ENCODE results near the gene DHRSX.
"Not testable (repeated sequence)": the region's sequence is repeated elsewhere in the genome, so short reads cannot be mapped to it uniquely, and the experiment has no call there.

The DHRSX gene

DNA sequence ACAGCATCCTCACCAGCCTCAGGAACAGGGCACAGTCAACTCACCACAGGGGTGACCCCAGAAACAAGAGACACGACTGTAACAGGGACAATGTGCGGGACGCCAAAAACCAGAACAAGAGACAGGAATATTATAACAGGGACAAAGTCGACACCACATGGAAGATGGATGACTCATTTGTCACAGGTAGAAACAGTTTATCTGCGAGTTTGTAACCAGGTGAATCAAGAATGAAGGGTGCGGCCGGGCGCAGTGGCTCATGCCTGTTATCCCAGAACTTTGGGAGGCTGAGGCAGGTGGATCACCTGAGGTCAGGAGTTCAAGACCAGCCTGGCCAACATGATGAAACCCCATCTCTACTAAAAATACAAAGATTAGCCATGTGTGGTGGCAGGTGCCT is 44.7 kb downstream of the DHRSX start:
- DNase-seq (ENCODE audit: low spot score): not testable (repeated sequence)

DNA sequence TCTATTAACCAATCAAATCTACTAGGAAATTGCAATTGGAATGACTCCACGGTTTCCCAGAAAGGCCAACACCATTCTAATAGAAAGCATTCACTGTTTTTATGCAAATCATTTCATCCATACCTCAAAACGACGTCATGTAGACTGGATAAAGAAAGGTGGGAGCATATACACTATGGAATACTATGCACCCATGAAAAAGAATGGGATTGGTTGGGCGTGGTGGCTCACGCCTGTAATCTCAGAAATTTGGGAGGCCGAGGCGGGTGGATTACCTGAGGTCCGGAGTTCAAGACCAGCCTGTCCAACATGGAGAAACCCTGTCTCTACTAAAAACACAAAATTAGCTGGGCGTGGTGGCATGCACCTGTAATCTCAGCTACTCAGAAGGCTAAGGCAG is 46.2 kb downstream of the DHRSX start:
- not testable (repeated sequence) for DNase-seq (ENCODE audit: low spot score)

DNA sequence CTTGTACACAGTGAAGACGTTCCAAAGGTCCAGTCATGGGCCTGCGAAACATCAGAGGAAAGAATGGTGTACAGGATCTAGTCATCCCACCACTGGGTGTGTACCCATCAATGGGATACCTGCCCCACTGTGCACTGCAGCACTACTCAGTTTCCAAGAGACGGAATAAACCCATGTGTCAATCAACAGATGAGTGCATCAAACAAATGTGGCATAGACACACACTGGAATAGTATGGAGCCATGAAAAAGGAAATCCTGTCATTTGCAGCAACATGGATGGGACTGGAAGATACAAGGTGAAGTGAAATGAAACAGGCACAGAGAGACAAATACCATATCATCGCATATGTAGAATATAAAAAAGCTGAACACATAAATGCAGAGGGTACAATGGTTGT is 48.0 kb downstream of the DHRSX start:
- no peak for DNase-seq (ENCODE audit: low spot score)

DNA sequence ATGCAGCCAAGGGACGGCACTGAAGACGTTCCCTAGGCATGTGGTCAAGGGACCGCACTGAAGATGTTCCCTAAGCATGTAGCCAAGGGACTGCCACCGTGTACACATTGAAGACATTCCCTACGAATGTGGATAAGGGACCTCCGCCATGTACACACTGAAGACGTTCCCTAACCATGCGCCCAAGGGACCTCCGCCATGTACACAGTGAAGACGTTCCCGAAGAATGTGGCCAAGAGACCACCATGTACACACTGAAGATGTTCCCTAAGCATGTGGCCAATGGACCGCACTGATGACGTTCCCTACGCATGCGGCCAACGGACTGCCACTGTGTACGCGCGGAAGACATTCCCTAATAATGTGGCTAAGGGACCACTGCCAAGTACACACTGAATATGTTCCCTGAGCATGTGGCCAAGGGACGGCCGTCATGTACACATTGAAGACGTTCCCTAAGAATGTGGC is 48.4 kb downstream of the DHRSX start:
- no peak for DNase-seq (ENCODE audit: low spot score)

DNA sequence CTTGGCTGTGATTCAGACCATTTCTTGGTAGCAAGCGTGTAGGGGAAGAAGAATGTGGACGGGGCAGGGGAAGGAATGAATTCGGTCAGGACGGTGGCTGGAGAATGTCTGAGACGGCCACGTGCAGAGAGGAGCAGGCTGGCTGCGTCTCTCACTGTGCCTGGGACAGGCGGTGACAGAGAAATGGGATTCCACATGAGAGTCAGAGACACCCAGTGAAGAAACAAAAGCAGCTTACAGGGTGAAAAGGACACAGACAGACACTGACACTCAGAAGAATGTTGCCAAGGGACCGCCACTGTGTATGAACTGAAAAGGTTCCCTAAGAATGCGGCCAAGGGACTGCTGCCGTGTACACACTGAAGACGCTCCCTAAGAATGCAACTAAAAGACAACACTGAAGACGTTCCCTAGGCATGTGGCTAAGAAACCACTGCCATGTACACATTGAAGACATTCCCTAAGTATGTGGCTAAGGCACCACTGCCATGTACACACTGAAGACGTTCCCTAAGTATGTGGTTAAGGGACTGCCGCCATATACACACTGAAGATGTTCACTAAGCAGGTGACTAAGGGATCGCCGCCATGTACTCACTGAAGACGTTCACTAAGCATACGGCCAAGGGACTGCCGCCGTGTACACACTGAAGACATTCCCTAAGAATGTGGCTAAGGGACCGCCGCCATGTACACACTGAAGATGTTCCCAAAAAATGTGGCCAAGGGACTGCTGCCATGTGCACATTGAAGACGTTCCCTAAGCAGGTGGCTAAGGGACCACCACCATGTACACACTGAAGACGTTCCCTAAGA is 49.1 kb downstream of the DHRSX start:
- DNase-seq (ENCODE audit: low spot score): no peak

DNA sequence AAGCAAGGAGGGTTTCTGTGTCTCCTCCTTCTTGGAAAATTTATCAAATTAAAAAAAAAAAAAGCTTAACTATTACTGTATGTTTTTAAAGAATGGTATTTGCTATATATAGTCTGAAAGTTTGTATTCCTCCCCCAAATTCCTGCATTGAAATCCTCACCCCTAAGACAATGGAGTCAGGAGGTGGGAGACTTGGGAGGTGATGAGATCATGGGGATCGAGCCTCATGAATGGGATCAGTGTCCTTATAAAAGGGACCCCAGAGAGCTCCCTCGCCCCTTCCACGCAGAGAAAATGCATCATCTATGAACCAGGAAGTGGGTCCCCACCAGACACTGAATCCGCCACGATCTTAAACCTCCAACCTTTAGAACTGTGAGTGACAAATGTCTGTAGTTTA is 50.1 kb downstream of the DHRSX start:
- no peak for DNase-seq (ENCODE audit: low spot score)

DNA sequence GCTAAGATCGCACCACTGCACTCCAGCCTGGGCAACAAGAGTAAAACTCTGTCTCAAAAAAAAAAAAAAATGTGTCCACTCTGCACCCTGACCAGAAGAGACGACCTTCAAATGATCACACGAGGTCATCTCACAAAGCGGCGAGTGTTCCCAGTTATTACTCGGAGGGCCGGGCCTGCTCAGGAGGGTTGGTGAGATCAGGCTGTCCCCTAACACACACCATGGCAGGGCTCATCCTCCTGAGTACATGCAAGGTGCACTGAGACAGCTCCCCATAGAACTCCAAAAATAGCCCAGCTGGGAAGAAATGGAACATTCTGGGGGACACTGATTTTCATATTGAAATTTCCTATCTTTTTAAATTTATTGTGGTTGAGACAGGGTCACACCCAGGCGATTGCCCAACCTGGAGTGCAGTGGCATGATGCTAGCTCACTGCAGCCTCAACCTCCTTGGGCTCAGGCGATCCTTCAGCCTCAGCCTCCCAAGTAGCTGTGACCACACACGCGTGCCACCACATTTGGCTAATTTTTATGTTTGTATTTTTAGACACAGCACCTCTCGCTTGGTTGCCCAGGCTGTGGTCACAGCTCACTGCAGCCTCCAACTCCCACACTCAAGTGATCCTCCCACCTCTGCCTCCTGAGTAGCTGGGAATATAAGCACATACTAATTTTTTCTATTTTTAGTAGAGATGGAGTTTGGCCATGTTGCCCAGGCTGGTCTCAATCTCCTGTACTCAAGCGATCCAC is 51.5 kb downstream of the DHRSX start:
- no peak for DNase-seq (ENCODE audit: low spot score)

DNA sequence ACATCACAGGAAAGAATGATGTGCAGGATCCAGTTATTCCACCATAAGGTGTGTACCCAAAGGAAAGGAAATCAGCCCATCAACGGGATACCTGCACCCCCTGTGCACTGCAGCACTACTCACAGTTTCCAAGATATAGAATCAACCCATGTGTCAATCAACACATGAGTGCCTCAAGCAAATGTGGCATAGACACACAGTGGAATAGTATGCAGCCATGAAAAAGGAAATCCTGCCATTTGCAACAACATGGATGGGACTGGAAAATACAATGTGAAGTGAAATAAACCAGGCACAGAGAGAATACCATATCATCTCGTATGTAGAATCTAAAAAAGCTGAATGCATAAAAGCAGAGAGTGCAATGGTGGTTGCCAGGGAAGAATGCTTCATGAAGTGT is 53.3 kb downstream of the DHRSX start:
- no peak for DNase-seq (ENCODE audit: low spot score)

DNA sequence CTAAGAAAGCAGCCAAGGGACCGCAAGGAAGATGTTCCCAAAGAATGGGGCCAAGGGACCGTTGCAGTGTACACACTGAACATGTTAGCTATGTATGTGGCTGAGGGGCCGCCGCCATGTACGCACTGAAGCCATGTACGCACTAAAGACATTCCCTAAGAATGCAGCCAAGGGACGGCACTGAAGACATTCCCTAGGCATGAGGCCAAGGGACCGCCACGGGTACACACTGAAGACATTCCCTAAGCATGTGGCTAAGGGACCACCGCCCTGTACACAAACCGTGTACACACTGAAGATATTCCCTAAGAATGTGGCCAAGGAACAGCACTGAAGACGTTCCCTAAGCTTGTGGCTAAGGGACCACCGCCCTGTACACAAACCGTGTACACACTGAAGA is 54.0 kb downstream of the DHRSX start:
- DNase-seq (ENCODE audit: low spot score): no peak

DNA sequence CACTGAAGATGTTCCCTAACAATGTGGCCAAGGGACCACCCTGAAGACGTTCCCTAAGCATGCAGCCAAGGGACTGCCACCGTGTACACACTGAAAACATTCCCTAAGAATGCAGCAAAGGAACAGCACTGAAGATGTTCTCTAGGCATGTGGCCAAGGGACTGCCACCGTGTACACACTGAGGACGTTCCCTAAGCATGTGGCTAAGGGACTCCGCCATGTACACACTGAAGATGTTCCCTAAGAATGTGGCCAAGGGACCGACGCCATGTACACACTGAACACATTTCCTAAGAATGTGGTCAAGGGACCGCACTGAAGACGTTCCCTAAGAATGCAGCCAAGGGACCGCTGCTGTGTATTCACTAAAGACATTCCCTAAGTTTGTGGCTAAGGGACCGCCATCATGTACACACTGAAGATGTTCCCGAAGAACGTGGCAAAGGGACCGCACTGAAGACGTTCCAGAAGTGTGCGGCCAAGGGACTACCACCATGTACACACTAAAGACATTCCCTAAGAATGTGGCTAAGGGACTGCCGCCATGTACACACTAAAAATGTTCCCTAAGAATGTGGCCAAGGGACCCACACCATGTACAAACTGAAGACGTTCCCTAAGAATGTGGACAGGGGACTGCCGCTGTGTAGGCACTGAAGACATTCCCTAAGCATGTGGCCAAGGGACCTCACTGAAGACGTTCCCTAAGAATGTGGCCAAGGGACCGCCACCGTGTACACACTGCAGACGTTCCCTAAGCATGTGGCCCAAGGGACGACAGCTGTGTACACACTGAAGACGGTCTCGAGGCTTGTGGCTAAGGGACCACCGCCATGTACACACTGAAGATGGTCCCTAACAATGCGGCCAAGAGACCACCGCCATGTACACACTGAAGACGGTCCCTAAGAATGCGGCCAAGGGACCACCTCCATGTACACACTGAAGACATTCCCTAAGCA is 54.8 kb downstream of the DHRSX start:
- no peak for DNase-seq (ENCODE audit: low spot score)

DNA sequence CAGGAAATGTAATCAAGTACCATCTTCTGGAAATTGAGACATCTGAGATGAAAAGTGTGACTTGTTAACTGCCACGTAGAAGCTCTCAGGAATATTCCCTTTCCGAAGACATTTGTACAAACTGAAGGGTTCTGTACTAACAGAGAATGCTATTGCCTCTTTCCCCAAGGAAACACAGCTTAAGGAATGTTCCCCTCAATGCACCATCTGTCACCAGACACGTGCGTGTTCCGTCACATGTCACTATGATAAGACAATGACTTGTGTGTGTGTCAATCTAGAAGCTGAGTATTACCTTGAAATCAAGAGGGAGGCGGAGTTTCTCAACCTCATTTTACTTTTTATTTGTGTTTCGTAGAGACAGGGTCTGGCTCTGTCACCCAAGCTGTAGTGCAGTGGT is 58.1 kb downstream of the DHRSX start:
- no peak for DNase-seq (ENCODE audit: low spot score)

DNA sequence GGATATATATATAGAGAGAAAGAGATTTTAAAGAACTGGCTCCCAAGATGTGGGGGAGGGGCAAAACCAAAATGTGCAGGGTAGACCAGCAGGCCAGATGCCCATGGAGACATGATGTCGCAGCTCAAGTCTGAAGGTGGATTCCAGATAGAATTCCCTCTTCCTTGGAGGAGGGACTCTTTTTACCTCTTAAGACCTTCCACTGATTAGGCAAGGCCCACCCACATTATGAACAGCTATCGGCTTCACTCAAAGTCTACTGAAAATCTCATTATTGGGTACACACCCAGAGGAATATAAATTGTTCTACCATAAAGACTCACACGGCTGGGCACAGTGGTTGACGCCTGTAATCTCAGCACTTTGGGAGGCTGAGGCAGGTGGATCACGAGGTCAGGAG is 59.3 kb downstream of the DHRSX start:
- no peak for DNase-seq (ENCODE audit: low spot score)

DNA sequence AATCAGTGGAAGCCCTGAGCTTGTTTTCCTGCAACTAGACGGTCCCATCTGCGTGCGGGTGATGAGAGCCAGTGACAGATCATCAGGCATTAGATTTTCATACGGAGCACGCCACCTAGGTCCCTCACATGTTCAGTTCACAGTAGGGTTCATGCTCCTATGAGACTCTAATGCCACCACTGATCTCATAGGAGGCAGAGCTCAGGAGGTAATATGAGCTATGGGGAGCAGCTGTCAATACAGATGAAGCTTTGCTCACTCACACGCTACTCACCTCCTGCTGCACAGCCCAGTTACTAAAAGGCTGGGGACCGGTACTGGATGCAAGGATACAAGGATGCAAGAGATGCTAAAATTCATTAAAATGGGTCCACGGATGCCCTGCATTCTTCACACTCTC is 61.2 kb downstream of the DHRSX start:
- DNase-seq (ENCODE audit: low spot score): no peak

DNA sequence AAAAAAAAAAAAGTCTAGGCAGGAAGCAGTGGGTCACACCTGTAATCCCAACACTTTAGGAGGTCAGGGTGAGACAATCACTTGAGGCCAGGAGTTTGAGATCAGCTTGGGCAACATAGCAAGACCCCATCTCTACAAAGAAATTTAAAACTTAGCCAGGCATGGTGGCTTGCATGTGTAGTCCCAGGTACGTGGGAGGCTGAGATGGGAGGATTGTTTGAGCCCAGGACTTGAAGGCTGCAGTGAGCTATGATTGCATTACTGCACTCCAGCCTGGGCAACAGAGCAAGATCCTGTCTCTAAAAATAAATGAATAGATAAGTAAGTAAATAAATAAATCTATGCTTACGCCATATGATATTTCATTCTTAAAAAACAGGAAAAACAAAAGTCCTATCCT is 65.3 kb downstream of the DHRSX start:
- no peak for DNase-seq (ENCODE audit: low spot score)

DNA sequence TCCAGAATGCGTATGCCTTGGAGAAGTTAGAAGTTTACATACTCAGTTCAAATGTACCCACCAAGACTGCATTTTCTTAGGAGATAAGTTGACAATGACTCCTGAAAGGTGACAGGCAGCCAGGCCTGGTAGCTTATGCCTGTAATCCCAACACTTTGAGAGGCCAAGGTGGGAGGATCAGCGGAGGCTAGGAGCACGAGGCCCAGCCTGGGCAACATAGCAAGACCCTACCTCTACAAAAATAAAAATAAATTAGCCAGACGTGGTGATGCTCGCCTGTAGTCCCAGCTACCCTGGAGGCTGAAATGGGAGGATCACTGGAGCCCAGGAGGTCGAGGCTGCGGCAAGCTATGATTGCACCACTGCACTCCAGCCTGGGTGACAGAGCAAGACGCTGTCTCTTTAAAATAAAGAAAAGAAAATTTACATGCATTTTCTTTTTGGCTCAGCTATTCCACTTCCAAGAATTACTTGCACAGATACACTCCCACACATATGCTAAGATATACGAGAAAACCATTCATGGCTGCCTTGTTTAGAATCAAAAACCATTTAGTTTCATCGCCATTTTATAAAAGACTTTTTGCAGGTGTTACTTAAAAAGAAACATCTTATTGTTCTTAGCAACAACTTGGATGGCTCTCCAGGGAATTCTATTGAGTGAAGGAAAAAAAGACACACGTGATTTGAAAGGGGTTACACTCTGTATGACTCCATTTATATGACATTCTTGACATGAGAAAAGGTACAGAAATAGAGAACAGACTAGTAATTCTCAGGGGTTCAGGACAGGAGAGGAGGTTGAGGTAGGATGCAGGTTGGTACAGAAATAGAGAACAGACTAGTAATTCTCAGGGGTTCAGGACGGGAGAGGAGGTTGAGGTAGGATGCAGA is 66.3 kb downstream of the DHRSX start:
- no peak for DNase-seq (ENCODE audit: low spot score)

DNA sequence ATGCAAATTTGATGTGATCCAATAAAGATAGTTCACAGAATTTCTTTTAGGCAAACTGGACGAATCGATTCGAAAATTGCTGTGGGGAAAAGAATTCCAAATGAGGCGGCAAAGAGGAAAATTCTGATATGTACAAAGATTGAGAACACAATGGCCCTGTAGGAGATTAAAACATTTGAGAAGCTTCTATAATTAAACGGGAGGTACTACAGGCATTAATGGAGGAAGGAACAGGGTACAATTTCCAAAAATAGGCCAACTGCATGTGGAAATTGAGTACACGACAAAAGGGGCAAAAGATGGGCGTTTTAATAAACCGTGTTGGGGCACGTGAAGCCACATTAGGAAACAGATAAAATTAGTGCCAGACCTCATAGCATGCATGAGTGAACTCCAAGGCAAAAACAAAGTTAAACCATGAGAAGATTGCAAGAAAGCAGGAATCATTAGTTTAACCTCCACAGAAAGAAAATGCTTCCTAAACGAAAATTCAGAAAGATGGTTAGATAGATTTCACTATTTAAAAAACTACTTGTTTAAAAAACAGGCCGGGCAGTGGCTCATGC is 68.4 kb downstream of the DHRSX start:
- DNase-seq (ENCODE audit: low spot score): no peak

DNA sequence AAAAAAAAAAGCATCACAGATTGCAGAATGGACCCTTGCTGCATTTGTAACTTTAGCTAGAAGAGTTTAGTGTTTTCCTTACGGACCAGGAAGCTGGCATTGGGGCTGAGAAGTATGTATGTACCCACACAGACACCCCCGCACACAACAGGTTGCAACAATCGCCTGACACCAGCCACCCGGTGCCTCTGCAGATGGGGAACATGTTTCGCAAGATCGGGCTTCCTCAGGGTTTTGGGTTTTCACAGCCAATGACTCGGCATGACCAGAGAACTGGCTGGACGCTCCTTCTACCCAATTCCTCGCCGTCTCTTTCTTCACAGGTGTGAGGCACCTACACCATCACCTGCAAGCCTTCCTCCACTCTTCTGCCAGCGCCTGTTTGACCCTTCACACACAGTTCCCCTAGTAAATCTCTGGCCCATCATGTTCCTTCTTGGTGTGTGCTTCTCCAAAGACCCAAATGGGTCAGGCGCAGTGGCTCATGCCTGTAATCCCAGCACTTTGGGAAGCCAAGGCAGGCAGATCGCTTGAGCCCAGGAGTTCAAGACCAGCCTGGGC is 70.4 kb downstream of the DHRSX start:
- no peak for DNase-seq (ENCODE audit: low spot score)

DNA sequence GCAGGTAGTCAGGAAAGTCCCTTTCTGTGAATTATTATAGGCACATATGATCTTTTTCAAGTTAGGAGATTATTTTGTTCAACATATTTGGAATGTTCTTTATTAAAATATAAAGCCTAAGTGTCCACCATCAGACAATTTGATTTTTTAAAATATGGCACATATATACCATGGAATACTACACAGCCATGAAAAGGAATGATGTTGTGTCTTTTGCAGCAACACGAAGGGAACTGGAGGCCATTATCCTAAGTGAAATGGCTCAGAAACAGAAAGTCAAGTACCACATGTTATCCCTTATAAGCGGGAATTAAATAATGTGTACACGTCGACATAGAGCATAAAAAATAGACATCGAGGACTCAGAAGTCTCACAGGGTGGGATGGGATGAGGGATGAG is 73.0 kb downstream of the DHRSX start:
- DNase-seq (ENCODE audit: low spot score): no peak

DNA sequence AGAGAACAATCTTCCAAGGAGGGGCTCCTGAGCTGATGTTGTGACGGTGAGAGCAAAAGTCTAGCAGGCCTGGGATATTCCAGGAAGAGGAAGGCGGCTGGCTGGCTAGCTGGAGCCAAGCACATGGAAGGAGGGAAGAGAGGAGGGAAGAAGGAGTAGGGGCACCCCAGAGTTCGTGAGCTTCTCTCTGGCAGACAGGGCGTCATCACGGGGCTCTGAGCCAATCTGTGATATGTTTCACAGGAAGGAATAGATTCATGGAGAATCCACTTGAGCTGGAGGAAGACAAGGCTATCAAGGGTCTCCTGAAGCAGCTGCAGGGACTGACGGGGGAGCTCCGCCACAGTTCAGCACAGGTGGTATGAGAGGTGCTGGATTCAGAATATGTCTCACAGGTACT is 73.6 kb downstream of the DHRSX start:
- no peak for DNase-seq (ENCODE audit: low spot score)

DNA sequence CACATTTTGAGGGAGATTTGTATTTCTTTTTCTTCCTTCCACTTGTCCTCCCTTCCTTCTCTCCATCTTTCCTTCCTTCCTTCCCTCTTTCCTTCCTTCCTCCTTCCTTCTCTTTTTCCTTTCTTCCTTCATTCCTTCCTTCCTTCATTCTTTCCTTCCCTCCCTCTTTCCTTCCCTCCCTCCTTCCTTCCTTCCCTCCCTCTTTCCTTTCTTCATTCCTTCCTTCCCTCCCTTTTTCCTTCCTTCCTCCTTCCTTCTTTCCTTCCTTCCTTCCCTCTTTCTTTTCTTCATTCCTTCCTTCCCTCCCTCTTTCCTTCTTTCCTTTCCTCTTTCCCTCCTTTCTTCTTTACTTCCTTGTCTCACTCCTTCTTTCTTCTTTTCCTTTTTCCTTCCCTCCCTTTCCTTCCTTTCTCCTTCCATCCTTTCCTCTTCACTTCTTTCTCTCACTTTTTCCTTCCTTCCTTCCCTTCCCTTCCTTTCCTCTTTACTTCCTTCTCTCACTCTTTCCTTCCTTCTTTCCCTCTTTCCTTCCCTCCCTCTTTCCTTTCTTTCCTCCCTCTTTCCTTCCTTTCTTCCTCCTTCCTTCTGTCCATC is 74.4 kb downstream of the DHRSX start:
- no peak for DNase-seq (ENCODE audit: low spot score)

Data from ecto neural progenitor cell (in vitro differentiated cells).